Osteoblast (primary cell): ENCODE measurements around the gene DOCK11. TPM values are rescaled to one million over a fixed set of nuclear protein-coding genes. Genes with fewer than 3 reads are reported as not detected.
"Not testable (repeated sequence)": the region's sequence is repeated elsewhere in the genome, so short reads cannot be mapped to it uniquely, and the experiment has no call there.

Experiments used
- DNase-seq: peaks from one replicate; pipeline ENCODE4 v3.0.0; 2011; ENCODE audit warnings: low spot score, mixed read lengths; ENCODE audit not compliant: insufficient read length; ENCODE audit errors: missing footprints
- H2AFZ ChIP-seq: 2 replicates; pipeline ENCODE4 v1.6.0; 2011; ENCODE audit warnings: mild to moderate bottlenecking, low read length
- H3K27ac ChIP-seq: 2 replicates; pipeline ENCODE4 v1.5.1; 2011; ENCODE audit warnings: mild to moderate bottlenecking, low read depth, low read length, moderate library complexity
- H3K27me3 ChIP-seq: 2 replicates; pipeline ENCODE4 v1.6.0; 2012; ENCODE audit warnings: mild to moderate bottlenecking, control low read depth, inconsistent platforms, low read length, moderate library complexity; ENCODE audit not compliant: insufficient read depth
- H3K36me3 ChIP-seq: 2 replicates; pipeline ENCODE4 v1.5.1; 2011; ENCODE audit warnings: mild to moderate bottlenecking, low read length, control low read depth, moderate library complexity; ENCODE audit not compliant: insufficient read depth
- H3K4me1 ChIP-seq: 2 replicates; pipeline ENCODE4 v1.5.1; 2011; ENCODE audit warnings: mild to moderate bottlenecking, low read length, control low read depth, moderate library complexity; ENCODE audit not compliant: insufficient read depth
- H3K4me2 ChIP-seq: 2 replicates; pipeline ENCODE4 v1.6.0; 2011; ENCODE audit warnings: mild to moderate bottlenecking, low read length; ENCODE audit not compliant: insufficient read depth
- H3K4me3 ChIP-seq: fragments of 200-600 bp; sonication (generic); 3 replicates; pipeline ENCODE4 v1.5.1; 2012; ENCODE audit warnings: mild to moderate bottlenecking, low read length, inconsistent platforms; ENCODE audit not compliant: insufficient read depth
- H3K79me2 ChIP-seq: 2 replicates; pipeline ENCODE4 v1.6.0; 2012; ENCODE audit warnings: mild to moderate bottlenecking, low read length, control low read depth, inconsistent platforms; ENCODE audit not compliant: insufficient read depth
- H3K9me3 ChIP-seq: 2 replicates; pipeline ENCODE4 v1.5.1; 2011; ENCODE audit warnings: low read depth, low read length, control low read depth
- H4K20me1 ChIP-seq: 2 replicates; pipeline ENCODE4 v1.6.0; 2012; ENCODE audit warnings: mild to moderate bottlenecking, low read length, control low read depth; ENCODE audit not compliant: insufficient read depth
- total RNA-seq: library from RNA; depleted of rRNA; stranded (reverse); fragments of >200 nt; gene quantifications from 2 replicates; pipeline ENCODE4 v1.2.3, GENCODE V29; 2012
- TF ChIP-seq, protein P1 (sequence below): IDR thresholded peaks from 2 replicates; pipeline ENCODE4 v1.5.1; 2011; ENCODE audit warnings: mild to moderate bottlenecking, low read depth, low read length, moderate library complexity; ENCODE audit errors: extremely low read depth

Gene DOCK11
- total RNA-seq, 1 donor: 26.4 TPM

DNA sequence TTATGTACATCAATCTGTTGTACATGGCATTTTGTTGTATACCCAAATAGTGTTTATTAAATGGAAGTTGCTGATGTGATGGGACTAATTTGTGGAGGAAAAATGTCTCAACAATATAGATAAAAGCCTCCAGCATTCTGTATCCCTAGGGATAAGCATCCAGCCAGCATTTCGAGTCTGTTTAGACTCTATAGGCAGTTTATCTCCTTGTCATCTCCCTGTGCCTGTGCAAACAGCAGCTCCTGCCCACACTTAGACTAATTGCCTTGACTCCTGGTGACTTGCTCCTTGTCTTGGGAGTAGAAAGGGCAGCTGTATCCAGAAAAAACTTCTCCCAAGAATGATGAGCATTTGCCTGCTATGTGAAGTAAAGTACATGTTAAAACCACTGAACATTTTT is 83.8 kb downstream of the DOCK11 start:
- Histone ChIP-seq H2AFZ (no peak overlapping the region), H3K79me2 (no peaks in the 10 kb centered on the region), H3K4me3 (no peak overlapping the region), H3K27ac (no peak overlapping the region), H3K27me3 (no peaks in the 10 kb centered on the region), H3K9me3 (no peaks in the 10 kb centered on the region), H3K4me1 (no peaks in the 10 kb centered on the region), H4K20me1 (no peaks in the 10 kb centered on the region), H3K36me3 (no peaks in the 10 kb centered on the region), H3K4me2 (no peak overlapping the region)
- TF ChIP-seq, protein P1, sequence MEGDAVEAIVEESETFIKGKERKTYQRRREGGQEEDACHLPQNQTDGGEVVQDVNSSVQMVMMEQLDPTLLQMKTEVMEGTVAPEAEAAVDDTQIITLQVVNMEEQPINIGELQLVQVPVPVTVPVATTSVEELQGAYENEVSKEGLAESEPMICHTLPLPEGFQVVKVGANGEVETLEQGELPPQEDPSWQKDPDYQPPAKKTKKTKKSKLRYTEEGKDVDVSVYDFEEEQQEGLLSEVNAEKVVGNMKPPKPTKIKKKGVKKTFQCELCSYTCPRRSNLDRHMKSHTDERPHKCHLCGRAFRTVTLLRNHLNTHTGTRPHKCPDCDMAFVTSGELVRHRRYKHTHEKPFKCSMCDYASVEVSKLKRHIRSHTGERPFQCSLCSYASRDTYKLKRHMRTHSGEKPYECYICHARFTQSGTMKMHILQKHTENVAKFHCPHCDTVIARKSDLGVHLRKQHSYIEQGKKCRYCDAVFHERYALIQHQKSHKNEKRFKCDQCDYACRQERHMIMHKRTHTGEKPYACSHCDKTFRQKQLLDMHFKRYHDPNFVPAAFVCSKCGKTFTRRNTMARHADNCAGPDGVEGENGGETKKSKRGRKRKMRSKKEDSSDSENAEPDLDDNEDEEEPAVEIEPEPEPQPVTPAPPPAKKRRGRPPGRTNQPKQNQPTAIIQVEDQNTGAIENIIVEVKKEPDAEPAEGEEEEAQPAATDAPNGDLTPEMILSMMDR: no peak
- no peak for DNase-seq

DNA sequence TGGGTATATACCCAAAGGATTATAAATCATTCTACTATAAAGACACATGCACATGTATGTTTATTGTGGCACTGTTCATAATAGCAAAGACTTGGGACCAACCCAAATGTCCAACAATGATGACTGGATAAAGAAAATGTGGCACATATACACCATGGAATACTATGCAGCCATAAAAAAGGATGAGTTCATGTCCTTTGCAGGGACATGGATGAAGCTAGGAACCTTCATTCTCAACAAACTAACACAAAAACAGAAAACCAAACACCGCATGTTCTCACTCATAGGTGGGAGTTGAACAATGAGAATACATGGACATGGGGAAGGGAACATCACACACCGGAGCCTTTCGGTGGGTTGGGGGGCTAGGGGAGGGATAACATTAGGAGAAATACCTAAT is 87.3 kb downstream of the DOCK11 start:
- H3K9me3 ChIP-seq: not testable (repeated sequence)

DNA sequence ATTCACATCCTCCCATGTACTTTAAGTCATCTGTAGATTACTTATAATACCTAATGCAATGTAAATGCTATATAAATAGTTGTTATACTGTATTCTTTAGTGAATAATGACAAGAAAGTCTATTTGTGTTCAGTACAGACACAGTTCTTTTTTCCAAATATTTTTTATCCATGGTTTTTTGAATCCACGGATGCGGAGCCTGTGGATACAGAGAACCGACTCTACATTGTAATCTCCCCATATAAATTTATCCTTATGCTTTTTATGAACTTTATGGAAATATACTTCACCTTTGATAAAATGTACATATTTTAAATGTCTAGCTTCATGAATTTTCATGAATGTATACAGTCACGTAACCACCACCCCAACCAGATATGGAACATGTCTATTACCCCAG is 88.2 kb downstream of the DOCK11 start:
- Histone ChIP-seq H3K4me3 (no peak overlapping the region), H3K4me1 (no peaks in the 10 kb centered on the region), H3K4me2 (no peak overlapping the region), H3K36me3 (no peaks in the 10 kb centered on the region), H4K20me1 (no peaks in the 10 kb centered on the region), H3K27me3 (no peaks in the 10 kb centered on the region), H3K9me3 (no peaks in the 10 kb centered on the region), H3K79me2 (no peaks in the 10 kb centered on the region), H2AFZ (no peak overlapping the region), H3K27ac (no peak overlapping the region)
- DNase-seq: peak; percentile 50
- TF ChIP-seq, protein P1: no peak

More for the DNA sequence above, 87.3 kb downstream of the DOCK11 start:
- not testable (repeated sequence) for H3K4me3 ChIP-seq, H3K36me3 ChIP-seq, H4K20me1 ChIP-seq, H3K27ac ChIP-seq, H3K4me1 ChIP-seq, H3K79me2 ChIP-seq, H2AFZ ChIP-seq, DNase-seq, H3K27me3 ChIP-seq, H3K4me2 ChIP-seq

- TF ChIP-seq, protein P1: no peak
- Histone ChIP-seq H4K20me1 (no peaks in the 10 kb centered on the region), H3K9me3 (no peaks in the 10 kb centered on the region), H3K4me2 (no peak overlapping the region), H2AFZ (no peak overlapping the region), H3K79me2 (no peaks in the 10 kb centered on the region), H3K36me3 (no peaks in the 10 kb centered on the region), H3K4me1 (no peaks in the 10 kb centered on the region), H3K27me3 (no peaks in the 10 kb centered on the region), H3K4me3 (no peak overlapping the region), H3K27ac (no peak overlapping the region)
- no peak for DNase-seq
Observed at GRCh38 chrX:118585296-118585695, 89.7 kb downstream of the DOCK11 start.

DNA sequence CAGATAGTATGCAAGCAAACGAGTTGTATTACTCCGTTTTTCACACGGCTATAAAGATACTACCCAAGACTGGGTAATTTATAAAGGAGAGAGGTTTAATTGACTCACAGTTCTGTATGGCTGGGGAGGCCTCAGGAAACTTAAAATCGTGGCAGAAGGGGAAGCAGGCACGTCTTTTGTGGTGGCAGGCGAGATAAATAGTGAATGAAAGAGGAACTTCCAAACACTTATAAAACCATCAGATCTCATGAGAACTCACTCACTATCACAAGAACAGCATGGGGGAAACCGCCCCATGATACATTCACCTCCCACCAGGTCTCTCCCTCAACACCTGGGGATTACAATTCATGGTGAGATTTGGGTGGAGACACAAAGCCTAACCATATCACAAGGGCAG is 90.6 kb downstream of the DOCK11 start:
- H3K4me2 ChIP-seq: not testable (repeated sequence)

More for the DNA sequence above, 90.6 kb downstream of the DOCK11 start:
- H2AFZ ChIP-seq, DNase-seq, H3K27me3 ChIP-seq, H3K36me3 ChIP-seq, H3K4me3 ChIP-seq, H3K79me2 ChIP-seq, H3K4me1 ChIP-seq, H4K20me1 ChIP-seq, H3K27ac ChIP-seq, H3K9me3 ChIP-seq: not testable (repeated sequence)
